Activated CD8-positive, alpha-beta memory T cell treated with anti-CD3 and anti-CD28 coated beads, Interleukin-2, amount 50 U/mL, for 48 hours (primary cell): Measurements from ENCODE around the gene DDX39A.

Experiments used
- DNase-seq: peaks from one replicate; pipeline ENCODE4 v3.0.0-alpha.2; 2020

Gene DDX39A

GRCh38 chr19:14433554-14434501, 14.7 kb upstream of the DDX39A start:
- DNase-seq = peak; percentile 68

GRCh38 chr19:14432791-14433553, 13.8 kb upstream of the DDX39A start, which contains the start of gene PKN1:
Gene PKN1 (plus strand): TSS chr19:14433306. CDS start chr19:14433522, 216 bp downstream.
- peak; percentile 83 for DNase-seq

DNA sequence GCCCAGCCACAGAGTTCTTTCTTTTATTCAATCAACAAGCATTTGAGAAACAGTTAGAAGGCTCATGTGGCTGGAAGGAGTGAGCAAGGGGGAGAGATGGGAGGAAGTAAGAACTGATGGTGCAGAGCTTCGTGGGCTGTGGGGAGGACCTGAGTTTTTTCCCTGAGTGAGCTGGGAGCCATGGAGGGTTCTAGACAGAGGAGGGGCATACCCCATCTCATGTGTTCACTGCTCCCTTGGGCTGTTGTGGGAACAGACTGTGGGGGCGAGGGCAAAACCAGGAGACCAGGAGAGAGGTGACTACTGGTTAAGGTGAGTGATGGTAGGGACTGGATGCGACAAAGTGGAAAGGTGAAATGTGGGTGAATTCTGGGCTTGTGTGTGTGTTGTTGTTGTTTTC, 11.6 kb upstream of the DDX39A start:
- DNase-seq = no peak

DNA sequence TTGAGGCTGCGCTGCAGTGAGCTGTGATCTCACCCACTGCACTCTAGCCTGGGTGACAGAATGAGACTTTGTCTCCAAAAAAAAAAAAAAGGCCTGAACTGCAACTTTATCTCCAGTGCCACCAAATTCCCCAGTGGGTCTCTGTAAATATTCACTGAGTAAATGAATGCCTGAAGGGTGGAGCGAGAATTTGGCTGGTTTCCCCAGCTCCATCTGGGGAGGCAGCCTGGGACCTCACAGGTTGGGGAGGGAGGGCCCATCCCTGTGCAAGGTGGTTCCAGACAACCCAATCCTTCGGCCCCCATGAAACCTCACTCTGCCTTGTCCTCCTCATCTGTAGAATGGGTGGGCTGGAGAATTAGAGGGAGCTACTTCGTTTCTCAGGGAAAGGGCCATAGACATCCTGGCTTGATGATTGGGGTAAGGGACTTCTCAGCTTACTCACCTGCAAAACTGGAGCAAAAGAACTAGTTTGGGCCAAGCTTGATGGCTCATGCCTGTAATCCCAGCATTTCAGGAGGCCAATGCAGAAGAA, 9.8 kb upstream of the DDX39A start:
- DNase-seq = no peak

DNA sequence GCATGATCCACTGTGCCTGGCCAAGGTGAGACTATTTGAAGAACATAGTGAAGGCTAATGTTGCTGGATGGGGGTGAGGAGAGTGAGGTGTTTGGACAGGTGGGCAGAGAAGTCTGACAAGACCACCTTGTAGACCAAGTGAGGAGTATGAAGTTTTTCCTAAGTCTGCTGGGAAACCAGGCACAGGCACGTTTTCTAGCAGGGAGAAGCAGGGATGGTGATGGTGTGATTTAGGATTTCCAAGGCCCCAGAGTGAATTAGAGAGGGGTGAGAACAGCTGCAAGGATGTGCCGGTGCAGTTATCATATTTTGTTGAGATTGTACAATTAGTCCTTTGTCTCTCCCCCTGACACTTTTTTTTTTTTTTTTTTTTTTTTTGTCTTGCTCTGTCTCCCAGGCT, 8.3 kb upstream of the DDX39A start:
- DNase-seq = no peak

DNA sequence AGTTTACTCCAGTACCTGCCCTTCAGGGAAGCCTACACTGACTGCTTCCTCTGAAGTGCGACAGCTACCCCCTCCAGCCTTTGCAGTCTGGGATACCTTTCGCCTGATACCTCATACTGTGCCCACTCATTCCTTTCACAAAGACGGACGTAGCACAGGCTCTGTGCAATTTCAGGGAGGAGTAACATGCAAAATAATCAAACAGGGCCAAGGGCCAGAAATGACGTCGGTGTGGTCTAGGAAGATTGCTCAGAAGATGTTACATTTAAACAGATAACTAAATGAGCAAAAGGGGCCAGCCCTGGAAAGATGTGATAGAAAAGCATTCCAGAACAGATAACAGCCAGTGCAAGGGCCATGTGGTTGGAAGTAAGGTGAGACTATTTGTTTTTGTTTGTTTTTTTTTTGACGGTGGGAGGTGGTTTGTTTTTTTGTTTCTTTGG, 6.6 kb upstream of the DDX39A start:
- no peak for DNase-seq

DNA sequence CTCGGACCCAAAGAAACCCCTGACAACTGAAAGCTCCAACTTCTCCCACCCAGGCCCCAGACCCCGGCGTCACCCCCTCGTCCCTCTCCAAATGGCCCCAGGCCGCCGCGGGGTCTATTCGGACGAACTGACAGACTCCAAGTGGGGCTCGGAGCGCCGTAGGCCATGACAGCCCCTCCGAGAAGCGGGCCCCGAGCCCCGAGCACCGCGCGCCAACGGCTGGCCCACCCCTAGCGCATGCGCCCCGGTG, 360 bp downstream of the DDX39A start:
- peak; percentile 93 for DNase-seq

DNA sequence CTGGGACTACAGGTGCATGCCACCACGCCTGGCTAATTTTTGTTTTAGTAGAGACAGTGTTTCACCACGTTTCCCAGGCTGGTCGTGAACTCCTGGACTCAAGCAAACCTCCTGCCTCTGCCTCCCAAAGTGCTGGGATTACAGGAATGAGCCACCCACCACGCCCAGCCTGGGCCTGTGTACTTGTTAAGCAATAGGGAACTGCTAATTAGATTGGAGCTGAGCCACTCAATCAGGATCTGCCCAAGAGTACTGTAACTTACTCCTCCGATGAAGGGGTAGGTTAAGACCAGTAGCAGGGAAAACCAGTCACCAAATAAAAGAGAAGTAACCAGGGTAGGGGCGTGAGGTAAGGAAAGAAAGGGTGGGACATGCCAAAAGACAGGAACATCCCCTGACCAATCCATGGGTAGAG, 2.3 kb downstream of the DDX39A start:
- no peak for DNase-seq

DNA sequence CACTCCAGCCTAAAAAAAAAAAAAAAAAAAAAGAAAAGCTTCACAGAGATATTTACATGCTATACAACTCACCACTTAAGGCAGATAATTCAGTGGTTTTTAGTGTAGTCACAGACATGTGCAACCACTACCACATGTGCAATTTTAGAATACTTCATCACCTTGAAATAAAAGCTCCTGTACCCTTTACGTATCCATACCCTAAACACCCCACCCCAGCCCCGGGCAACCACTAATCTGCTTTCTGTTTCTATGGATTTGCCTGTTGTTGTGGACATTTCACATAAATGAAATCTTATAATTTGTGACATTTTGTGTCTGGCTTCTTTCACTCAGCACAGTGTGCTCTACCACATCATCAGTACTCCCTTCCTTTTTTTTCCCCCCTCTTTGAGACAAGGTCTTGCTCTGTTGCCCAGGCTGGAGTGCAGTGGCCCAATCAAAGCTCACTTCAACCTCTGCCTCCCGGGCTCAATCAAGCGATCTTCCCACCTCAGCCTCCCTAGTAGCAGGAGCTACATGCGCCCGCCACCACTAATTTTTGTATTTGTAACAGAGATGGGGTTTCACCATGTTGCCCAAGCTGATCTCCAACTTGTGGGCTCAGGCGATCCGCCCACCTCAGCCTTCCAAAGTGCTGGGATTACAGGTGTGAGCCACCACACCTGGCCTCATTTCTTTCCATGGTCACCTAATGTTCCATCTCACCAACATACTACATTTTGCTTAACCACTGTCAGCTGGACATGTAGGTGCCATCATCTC, 4.0 kb downstream of the DDX39A start:
- no peak for DNase-seq

GRCh38 chr19:14413693-14414181, 5.4 kb downstream of the DDX39A start:
- DNase-seq = no peak

- no peak for DNase-seq
Observed at GRCh38 chr19:14412996-14413692, 6.0 kb downstream of the DDX39A start.

DNA sequence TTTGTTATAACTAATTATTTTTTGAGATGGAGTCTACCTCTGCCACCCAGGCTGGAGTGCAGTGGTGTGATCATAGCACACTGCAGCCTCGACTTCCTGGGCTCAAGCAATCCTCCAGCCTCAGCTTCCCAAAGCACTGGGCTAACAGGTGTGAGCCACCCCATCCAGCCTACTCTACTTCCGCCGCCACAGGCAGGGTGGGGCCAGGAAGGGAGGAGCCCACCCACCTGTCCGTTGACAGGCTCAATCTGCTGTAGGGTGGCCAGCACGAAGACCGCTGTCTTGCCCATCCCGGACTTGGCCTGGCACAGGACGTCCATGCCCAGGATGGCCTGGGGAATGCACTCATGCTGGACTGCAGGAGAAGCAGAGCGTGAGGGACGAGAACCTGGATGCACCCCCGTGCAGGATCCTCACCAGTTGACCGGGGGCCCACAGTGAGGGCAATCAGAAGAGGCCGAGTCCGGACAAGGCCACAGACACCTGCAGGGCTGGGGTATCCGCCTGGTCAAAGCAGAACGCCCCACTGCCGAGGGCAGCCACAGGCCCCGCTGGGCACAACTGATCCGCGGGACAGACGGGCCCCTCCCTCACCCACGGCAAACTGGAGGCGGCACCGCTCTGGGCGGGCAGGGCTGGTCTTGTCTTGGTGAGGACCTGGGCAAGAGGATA, 6.7 kb downstream of the DDX39A start:
- DNase-seq = no peak

DNA sequence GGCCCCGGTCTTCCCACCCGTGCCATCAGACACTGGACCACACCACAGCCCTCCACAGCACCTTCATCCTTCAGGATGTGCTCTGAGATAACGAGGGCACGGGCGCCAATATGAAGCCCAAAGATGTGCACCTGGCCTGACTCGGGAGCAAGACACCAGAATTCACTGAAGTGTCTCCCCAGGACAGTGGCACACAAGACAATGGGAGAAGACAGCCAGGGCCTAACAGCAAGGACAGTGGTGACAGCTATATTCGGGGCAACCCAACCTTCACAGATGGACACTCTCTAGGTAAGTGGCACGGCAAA, 7.2 kb downstream of the DDX39A start:
- DNase-seq = no peak

DNA sequence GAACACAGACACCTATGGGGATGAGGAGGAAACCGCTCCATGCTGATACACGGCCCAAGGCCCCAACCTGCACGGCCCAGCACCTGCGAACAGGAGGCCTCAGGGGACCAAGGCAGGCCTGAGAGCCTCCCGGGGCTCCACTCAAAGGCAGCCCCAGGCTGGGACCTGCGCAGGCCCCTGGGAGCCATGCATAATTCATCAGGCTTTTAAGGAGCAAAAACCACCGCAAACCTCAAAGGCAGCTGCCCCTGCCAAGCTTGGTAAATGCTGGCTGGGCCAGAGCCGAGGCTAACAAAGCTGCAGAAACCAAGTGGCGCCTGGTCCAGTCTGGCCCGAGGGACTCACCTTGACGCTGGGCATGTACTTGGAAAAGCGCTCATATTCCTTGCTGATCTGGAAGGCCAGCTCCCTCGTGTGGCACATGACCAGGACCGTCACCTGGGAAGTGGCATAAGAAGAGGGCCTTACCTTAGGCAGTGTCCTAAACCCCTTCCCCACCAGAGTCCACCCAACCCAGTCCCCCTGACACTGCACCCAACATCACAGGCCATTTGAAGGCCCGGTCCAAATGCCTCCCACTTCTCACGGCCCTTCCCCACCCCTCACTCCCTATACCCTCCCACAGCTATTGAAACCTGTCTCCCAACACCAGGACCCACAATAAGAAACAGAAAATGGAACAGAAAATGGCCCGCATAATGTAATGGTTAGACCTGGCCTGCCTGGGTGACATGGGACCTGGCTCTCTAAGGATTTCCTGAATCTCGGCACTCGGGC, 7.8 kb downstream of the DDX39A start:
- no peak for DNase-seq

DNA sequence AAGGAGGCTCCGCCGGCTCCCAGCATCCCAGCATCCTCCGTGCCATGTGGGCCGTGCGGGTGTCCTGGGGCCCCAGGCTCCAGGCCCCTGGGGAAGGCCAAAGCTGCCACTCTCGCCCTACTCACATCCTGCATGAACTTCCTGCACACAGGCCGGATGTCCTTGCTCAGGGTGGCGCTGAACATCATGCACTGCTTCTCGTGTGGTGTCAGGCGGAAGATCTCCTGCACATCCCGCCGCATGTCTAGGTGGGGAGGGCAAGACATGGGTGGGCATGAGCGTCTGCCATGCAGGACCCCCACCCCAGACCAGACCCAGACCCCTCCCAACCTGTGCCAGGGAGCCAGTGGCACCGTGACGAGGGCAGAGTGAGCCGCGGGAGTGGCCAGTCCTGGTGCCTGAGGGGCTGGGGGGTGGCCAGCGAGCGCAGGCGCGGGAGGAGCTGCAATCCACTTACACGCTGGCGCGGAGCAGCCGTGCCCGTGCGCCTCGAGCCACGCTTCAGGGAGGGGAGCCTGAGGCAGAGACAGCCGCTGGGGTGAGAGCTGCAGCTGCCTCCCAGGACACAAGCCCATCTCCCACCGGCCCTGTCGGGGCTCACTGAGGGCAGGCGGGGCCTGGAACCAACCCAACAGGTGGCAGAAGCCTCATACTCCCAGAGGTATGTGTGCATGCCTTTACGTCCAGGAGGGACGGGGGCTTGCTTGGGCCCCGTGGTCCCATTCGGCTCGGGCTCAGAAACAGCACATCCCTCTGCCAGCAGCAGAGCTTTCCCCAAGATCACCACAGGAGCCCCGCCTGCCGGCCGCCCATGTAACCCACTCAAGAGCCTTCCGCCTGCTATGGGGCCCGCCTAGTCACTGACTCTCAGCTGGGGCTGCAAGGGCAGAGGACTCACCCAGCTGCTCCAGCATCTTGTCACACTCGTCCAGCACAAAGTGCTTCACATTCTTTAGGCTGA, 8.8 kb downstream of the DDX39A start:
- peak; percentile 66 for DNase-seq

GRCh38 chr19:14409146-14410023, 9.8 kb downstream of the DDX39A start:
- DNase-seq = peak; percentile 70

DNA sequence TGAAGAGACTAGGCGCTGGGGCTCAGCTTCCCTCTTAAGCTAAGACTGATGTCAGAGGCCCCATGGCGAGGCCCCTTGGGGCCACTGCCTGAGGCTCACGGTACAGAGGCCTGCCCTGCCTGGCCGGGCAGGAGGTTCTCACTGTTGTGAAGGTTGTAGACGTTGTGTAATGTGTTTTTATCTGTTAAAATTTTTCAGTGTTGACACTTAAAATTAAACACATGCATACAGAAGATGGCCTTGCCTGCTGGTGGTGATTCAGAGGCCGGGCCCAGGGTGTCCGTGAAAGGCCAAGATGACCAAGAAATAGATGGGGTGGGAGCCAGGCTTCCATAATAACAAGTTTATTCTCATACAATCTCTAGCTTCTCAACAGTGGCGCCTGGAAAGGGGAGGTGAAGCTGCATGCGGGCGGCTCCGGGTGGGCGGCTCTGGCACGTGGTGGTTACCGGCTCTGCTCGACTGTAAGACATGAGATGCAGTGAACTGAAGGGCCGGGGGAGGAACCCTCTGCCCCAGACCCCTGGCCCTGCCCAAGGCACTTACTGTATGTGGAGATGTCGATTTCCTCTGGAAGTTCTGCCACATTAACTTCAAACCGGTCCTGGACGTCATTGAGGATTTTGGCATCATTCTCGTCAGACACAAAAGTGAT, 10.5 kb downstream of the DDX39A start:
- DNase-seq = no peak
